ENCODE data around the gene HOXD3. TPM values are rescaled to one million over a fixed set of nuclear protein-coding genes. Genes with fewer than 3 reads are reported as not detected.
A peak's percentile ranks its signal among the peaks of the same experiment; 100 is the strongest.

The HOXD3 gene
- total and polyA plus RNA-seq, 9 of the 15 experiments (the other 6 are each of a cell fraction or from before 2014, with no cell fraction given): not detected

DNA sequence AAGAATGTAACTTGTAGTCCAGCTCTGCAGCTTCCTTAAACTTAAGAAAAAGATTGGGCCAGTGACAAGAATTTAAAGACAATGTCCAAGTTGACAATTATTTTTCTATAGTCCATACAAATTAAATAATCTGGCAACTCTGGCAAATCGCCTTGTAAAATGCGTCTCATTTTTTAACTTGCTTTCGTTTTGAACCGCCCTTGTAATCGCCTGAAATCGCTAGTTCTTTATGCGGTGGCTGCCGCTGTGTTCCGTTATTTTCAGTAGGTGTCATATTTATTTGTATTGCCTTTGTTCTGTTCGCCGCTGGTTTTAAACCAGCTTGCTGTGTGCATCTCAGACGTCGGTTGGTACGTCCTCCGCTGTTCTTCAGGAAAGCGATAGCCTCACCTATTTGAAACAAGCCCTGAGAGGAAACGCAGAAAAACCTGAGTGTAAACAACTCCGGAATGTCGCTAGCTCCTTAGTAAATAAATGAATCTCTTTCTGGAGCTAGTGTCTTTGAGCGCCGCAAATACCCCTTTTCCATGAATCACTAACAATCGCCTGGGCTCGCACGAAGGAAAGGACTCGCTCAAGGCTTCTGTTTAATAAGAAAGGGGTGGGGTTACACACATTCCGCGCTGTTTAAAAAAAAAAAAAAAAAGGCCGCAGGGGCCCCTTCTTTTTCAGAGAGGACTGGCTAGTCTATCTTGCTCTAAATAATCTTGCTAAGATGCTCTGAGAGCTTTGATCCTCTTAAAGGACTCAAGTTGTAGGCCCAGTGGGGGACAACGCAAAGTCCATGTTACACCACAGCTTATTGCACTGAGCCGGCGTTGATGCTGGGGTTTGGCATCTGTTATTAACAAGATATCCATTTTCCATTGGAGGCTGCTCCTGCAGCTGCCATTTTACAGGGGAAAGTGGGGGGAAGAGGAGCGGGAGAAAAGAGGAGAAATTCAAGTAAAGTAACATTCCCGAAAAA lies 24.6 kb upstream of the HOXD3 start (continued):
- TF ChIP-seq, protein P1, sequence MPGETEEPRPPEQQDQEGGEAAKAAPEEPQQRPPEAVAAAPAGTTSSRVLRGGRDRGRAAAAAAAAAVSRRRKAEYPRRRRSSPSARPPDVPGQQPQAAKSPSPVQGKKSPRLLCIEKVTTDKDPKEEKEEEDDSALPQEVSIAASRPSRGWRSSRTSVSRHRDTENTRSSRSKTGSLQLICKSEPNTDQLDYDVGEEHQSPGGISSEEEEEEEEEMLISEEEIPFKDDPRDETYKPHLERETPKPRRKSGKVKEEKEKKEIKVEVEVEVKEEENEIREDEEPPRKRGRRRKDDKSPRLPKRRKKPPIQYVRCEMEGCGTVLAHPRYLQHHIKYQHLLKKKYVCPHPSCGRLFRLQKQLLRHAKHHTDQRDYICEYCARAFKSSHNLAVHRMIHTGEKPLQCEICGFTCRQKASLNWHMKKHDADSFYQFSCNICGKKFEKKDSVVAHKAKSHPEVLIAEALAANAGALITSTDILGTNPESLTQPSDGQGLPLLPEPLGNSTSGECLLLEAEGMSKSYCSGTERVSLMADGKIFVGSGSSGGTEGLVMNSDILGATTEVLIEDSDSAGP (CRISPR knock-in tag; IDR thresholded peaks at IDR 0.05): no peak
- TF ChIP-seq ZNF398 (CRISPR knock-in tag; IDR thresholded peaks at IDR 0.05): no peak
- peak; percentile 82 for TF ChIP-seq ZFP36 (IDR thresholded peaks at IDR 0.05; ENCODE audit: low read depth, low read length, partially characterized antibody)
- no peak for TF ChIP-seq RBM14 (IDR thresholded peaks at IDR 0.05; ENCODE audit: borderline replicate concordance, insufficient read depth, low read depth, low read length)
- TF ChIP-seq ZNF717 (CRISPR knock-in tag; IDR thresholded peaks at IDR 0.05): no peak
- TF ChIP-seq RFX5 (IDR thresholded peaks at IDR 0.05; ENCODE audit: low read depth, low read length): no peak

Data from K562 (cell line).